Neural progenitor cell (in vitro differentiated cells): ENCODE data around the gene CCDC60. TPM values are rescaled to one million over a fixed set of nuclear protein-coding genes. Genes with fewer than 3 reads are reported as not detected.

Experiments used
- DNase-seq: peaks from one replicate; pipeline ENCODE4 v3.0.0-alpha.2; 2016; ENCODE audit warnings: low spot score
- H2AFZ ChIP-seq: fragments of 200-600 bp; sonication (generic); replicated peaks from 2 replicates; pipeline ENCODE4 v1.6.1; 2016; ENCODE audit warnings: antibody characterized with exemption
- H3F3A ChIP-seq: fragments of 200-600 bp; sonication (generic); 2 replicates; pipeline ENCODE4 v1.6.1; 2016; ENCODE audit warnings: antibody characterized with exemption, low read depth
- H3K27ac ChIP-seq: fragments of 200-600 bp; sonication (generic); 2 replicates; pipeline ENCODE4 v1.5.1; 2016; ENCODE audit warnings: mild to moderate bottlenecking
- H3K27me3 ChIP-seq: fragments of 200-600 bp; sonication (generic); 2 replicates; pipeline ENCODE4 v1.6.1; 2016; ENCODE audit warnings: mild to moderate bottlenecking, moderate library complexity
- H3K36me3 ChIP-seq: fragments of 200-600 bp; sonication (generic); 2 replicates; pipeline ENCODE4 v1.5.1; 2016
- H3K4me1 ChIP-seq: fragments of 200-600 bp; sonication (generic); 2 replicates; pipeline ENCODE4 v1.6.1; 2016; ENCODE audit warnings: mixed run types
- H3K4me2 ChIP-seq: fragments of 200-600 bp; sonication (generic); 2 replicates; pipeline ENCODE4 v1.6.1; 2016
- H3K4me3 ChIP-seq: fragments of 200-600 bp; sonication (generic); 2 replicates; pipeline ENCODE4 v1.5.1; 2016
- H3K79me2 ChIP-seq: fragments of 200-600 bp; sonication (generic); 2 replicates; pipeline ENCODE4 v1.6.1; 2016; ENCODE audit warnings: low read depth
- H3K9ac ChIP-seq: fragments of 200-600 bp; sonication (generic); 2 replicates; pipeline ENCODE4 v1.6.1; 2016
- H3K9me3 ChIP-seq: fragments of 200-600 bp; sonication (generic); 2 replicates; pipeline ENCODE4 v1.5.1; 2016; ENCODE audit warnings: low read depth
- H4K20me1 ChIP-seq: fragments of 200-600 bp; sonication (generic); 2 replicates; pipeline ENCODE4 v1.6.1; 2016; ENCODE audit warnings: low read depth
- H3K27ac Mint-ChIP-seq: 3 replicates; pipeline ENCODE4 v1.8.0; 2021; ENCODE audit warnings: mixed read lengths
- H3K27me3 Mint-ChIP-seq: 2 replicates; pipeline ENCODE4 v1.8.0; 2022; ENCODE audit warnings: low read depth, mild to moderate bottlenecking, inconsistent platforms, moderate library complexity, mixed read lengths; ENCODE audit not compliant: insufficient read depth
- H3K36me3 Mint-ChIP-seq: 3 replicates; pipeline ENCODE4 v1.8.0; 2021; ENCODE audit warnings: mixed read lengths
- H3K4me1 Mint-ChIP-seq: 3 replicates; pipeline ENCODE4 v1.8.0; 2021; ENCODE audit warnings: mixed read lengths
- H3K4me3 Mint-ChIP-seq: 3 replicates; pipeline ENCODE4 v1.8.0; 2021; ENCODE audit warnings: mild to moderate bottlenecking, moderate library complexity, mixed read lengths
- H3K9me3 Mint-ChIP-seq: 3 replicates; pipeline ENCODE4 v1.8.0; 2020; ENCODE audit warnings: mixed read lengths
- CTCF ChIP-seq: fragments of 200-600 bp; sonication (generic); IDR thresholded peaks from 2 replicates; pipeline ENCODE4 v1.5.1; 2017; ENCODE audit warnings: antibody characterized with exemption, mild to moderate bottlenecking
- EZH2 ChIP-seq: fragments of 200-600 bp; sonication (generic); IDR thresholded peaks from 2 replicates; pipeline ENCODE4 v1.6.1; 2017; ENCODE audit warnings: antibody characterized with exemption, mild to moderate bottlenecking, moderate library complexity
- EZH2phosphoT487 ChIP-seq: fragments of 200-600 bp; sonication (generic); IDR thresholded peaks from 2 replicates; pipeline ENCODE4 v1.6.1; 2017; ENCODE audit warnings: antibody characterized with exemption
- total RNA-seq: library from RNA; depleted of rRNA; stranded (reverse); fragments of >200 nt; gene quantifications from 2 replicates; pipeline ENCODE4 v1.2.3, GENCODE V29; 2015; ENCODE audit warnings: low replicate concordance

The CCDC60 gene
- total RNA-seq, 1 donor from 2014 or later = 4.6 TPM

- H3K4me3 Mint-ChIP-seq = no peak overlapping the region
- TF ChIP-seq EZH2phosphoT487 = no peak
- TF ChIP-seq CTCF = no peak
- no peak for TF ChIP-seq EZH2
These were observed 72.3 kb downstream of the CCDC60 start for GRCh38 chr12:119406811-119407210.

GRCh38 chr12:119409043-119409442 lies 74.5 kb downstream of the CCDC60 start:
- H3K4me1 Mint-ChIP-seq = peaks cover 11% of the 10 kb centered on the region
- H3K27me3 Mint-ChIP-seq = peaks cover 2% of the 10 kb centered on the region
- no peak overlapping the region for H3K4me3 ChIP-seq
- H3F3A ChIP-seq = peaks cover 3% of the 10 kb centered on the region
- no peak overlapping the region for H3K9ac ChIP-seq
- H2AFZ ChIP-seq = no peak overlapping the region
- H3K4me1 ChIP-seq = no peaks in the 10 kb centered on the region
- H4K20me1 ChIP-seq = no peaks in the 10 kb centered on the region
- no peak overlapping the region for H3K27ac Mint-ChIP-seq
- no peaks in the 10 kb centered on the region for H3K79me2 ChIP-seq
- H3K36me3 ChIP-seq = no peaks in the 10 kb centered on the region
- no peak for DNase-seq
- H3K9me3 Mint-ChIP-seq = no peaks in the 10 kb centered on the region
- no peak overlapping the region for H3K27ac ChIP-seq
- no peaks in the 10 kb centered on the region for H3K27me3 ChIP-seq
- H3K36me3 Mint-ChIP-seq = no peaks in the 10 kb centered on the region
- TF ChIP-seq CTCF = no peak
- TF ChIP-seq EZH2phosphoT487 = no peak
- no peak for TF ChIP-seq EZH2
- no peaks in the 10 kb centered on the region for H3K9me3 ChIP-seq
- no peak overlapping the region for H3K4me3 Mint-ChIP-seq
- no peak overlapping the region for H3K4me2 ChIP-seq

More at GRCh38 chr12:119406811-119407210, 72.3 kb downstream of the CCDC60 start:
- Histone ChIP-seq H3K9me3 (no peaks in the 10 kb centered on the region), H3K79me2 (no peaks in the 10 kb centered on the region), H3K4me2 (no peak overlapping the region), H3K36me3 (no peaks in the 10 kb centered on the region), H3F3A (no peaks in the 10 kb centered on the region), H4K20me1 (no peaks in the 10 kb centered on the region), H3K4me1 (no peaks in the 10 kb centered on the region), H3K27me3 (no peaks in the 10 kb centered on the region), H3K9ac (no peak overlapping the region), H3K27ac (no peak overlapping the region), H3K4me3 (no peak overlapping the region), H2AFZ (no peak overlapping the region)
- Mint-ChIP-seq H3K9me3 (no peaks in the 10 kb centered on the region), H3K27ac (no peak overlapping the region), H3K27me3 (peaks cover 3% of the 10 kb centered on the region), H3K36me3 (no peaks in the 10 kb centered on the region), H3K4me1 (peaks cover 3% of the 10 kb centered on the region)
- no peak for DNase-seq

GRCh38 chr12:119410396-119410795 lies 75.9 kb downstream of the CCDC60 start:
- no peak overlapping the region for H3K9ac ChIP-seq
- no peak for TF ChIP-seq CTCF
- no peak for TF ChIP-seq EZH2
- TF ChIP-seq EZH2phosphoT487 = no peak
- H3K27ac ChIP-seq = no peak overlapping the region
- H3K4me2 ChIP-seq = no peak overlapping the region
- no peak overlapping the region for H3K27ac Mint-ChIP-seq
- H3K4me3 Mint-ChIP-seq = no peak overlapping the region
- DNase-seq = peak; percentile 23
- H3K36me3 Mint-ChIP-seq = no peaks in the 10 kb centered on the region
- H3K9me3 ChIP-seq = no peaks in the 10 kb centered on the region
- H3K27me3 Mint-ChIP-seq = peaks cover 2% of the 10 kb centered on the region
- H3K79me2 ChIP-seq = no peaks in the 10 kb centered on the region
- no peaks in the 10 kb centered on the region for H3K4me1 ChIP-seq
- peaks cover 3% of the 10 kb centered on the region for H3F3A ChIP-seq
- H3K27me3 ChIP-seq = no peaks in the 10 kb centered on the region
- H3K4me3 ChIP-seq = no peak overlapping the region
- no peaks in the 10 kb centered on the region for H3K9me3 Mint-ChIP-seq
- no peaks in the 10 kb centered on the region for H3K36me3 ChIP-seq
- no peak overlapping the region for H2AFZ ChIP-seq
- H3K4me1 Mint-ChIP-seq = peaks cover 11% of the 10 kb centered on the region
- H4K20me1 ChIP-seq = no peaks in the 10 kb centered on the region
